ENCODE results near the gene CCDC102A.
A peak's percentile ranks its signal among the peaks of the same experiment; 100 is the strongest.
"Not testable (repeated sequence)": the region's sequence is repeated elsewhere in the genome, so short reads cannot be mapped to it uniquely, and the experiment has no call there.

CCDC102A gene

GRCh38 chr16:57564571-57565270 lies 28.4 kb upstream of the CCDC102A start:
- DNase-seq (ENCODE audit: low spot score), result no peak

- no peak for DNase-seq (ENCODE audit: low spot score)
Observed at GRCh38 chr16:57563761-57564160, 27.4 kb upstream of the CCDC102A start.

- no peak for DNase-seq (ENCODE audit: low spot score)
Observed at GRCh38 chr16:57563487-57563750, 27.0 kb upstream of the CCDC102A start.

GRCh38 chr16:57562669-57563486 lies 26.5 kb upstream of the CCDC102A start:
- no peak for DNase-seq (ENCODE audit: low spot score)

DNA sequence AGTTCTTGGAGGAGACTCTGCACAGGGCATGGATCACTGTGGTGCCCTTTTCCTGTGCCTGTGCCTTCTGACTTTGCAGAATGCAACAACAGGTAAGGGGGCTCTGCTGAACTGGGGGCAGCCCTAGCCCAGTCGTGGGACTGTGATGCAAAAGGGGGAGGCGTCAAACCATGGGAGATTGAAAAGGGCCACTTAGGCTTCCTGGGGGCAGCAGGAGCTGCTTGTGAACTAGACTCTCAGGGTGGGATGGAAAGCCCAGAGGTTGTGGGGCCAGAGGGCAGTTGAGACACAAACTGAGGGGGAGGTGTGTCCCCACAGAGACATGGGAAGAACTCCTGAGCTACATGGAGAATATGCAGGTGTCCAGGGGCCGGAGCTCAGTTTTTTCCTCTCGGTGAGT lies 25.7 kb upstream of the CCDC102A start:
- no peak for DNase-seq (ENCODE audit: low spot score)

GRCh38 chr16:57559072-57559790 lies 22.9 kb upstream of the CCDC102A start:
- no peak for DNase-seq (ENCODE audit: low spot score)

DNA sequence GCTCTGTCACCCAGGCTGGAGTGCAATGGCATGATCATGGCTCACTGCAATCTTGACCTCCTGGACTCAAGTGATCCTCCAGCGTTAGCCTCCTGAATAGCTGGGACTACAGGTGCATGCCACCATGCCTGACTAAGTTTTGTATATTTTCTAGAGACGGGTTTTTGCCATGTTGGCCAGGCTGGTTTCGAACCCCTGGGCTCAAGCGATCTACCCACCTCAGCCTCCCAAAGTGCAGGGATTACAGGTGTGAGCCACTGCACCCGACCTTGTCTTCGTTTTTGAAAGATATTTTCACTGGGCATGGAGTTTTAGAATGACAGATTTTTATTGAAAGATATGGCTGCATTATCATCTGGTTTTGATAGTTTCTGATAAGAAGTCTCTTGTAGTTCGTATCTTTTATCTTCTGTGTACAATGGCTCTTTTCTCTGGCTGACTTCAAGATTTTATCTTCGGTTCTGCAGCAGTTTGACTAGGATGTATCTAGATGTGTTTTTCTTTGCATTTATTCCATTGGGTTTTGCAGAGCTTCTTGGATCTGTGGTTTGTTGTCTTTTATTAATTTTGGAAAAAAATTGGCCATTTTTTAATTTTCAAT lies 20.7 kb upstream of the CCDC102A start:
- DNase-seq (ENCODE audit: low spot score), result no peak

GRCh38 chr16:57555831-57556230 lies 19.5 kb upstream of the CCDC102A start:
- DNase-seq (ENCODE audit: low spot score), result no peak

DNA sequence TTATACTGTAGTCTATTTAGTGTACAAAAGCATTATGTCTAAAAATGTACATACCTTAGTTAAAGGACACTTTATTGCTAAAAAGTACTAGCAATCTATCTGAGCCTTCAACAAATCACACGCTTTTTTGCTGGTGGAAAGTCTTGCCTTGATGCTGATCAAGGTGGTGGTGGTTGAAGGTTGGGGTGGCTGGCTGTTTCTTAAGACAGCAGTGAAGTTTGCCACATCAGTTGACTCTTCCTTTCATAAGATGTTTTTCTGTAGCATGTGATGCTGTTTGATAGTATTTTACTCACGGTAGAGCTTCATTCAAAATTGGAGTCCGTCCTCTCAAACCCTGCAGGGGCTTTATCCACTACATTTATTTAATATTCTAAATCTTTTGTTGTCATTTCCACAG lies 14.7 kb upstream of the CCDC102A start:
- DNase-seq (ENCODE audit: low spot score), result no peak

DNA sequence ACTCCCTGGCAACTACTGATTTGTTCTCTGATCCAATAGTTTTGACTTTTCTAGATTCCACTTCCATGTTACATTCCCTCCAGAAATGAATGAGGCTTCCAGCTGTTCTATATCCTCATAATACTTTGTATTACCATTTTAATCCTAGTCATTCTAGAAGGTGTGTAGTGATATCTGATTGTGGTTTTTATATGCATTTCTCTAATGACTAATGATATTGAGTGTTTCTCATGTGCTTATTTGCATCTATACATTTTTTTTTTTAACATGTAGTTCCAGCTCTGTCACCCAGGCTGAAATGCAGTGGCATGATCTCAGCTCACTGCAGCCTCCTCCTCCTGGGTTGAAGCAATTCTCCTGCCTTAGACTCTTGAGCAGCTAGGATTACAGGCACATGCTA lies 13.4 kb upstream of the CCDC102A start:
- DNase-seq (ENCODE audit: low spot score), result no peak

- no peak for DNase-seq (ENCODE audit: low spot score)
Observed at GRCh38 chr16:57548408-57548807, 12.0 kb upstream of the CCDC102A start.

DNA sequence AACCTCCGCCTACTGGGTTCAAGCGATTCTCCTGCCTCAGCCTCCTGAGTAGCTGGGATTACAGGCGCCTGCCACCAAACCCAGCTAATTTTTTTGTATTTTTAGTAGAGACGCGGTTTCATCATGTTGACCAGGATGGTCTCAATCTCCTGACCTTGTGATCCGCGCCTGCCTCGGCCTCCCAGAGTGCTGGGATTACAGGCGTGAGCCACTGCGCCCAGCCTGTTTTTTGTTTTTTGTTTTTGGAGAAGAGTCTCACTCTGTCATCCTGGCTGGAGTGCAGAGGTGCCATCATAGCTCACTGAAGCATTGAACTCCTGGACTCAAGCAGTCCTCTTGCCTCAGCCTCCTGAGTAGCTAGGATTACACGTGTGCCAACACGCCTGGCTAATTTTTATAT lies 11.2 kb upstream of the CCDC102A start:
- not testable (repeated sequence) for DNase-seq (ENCODE audit: low spot score)

DNA sequence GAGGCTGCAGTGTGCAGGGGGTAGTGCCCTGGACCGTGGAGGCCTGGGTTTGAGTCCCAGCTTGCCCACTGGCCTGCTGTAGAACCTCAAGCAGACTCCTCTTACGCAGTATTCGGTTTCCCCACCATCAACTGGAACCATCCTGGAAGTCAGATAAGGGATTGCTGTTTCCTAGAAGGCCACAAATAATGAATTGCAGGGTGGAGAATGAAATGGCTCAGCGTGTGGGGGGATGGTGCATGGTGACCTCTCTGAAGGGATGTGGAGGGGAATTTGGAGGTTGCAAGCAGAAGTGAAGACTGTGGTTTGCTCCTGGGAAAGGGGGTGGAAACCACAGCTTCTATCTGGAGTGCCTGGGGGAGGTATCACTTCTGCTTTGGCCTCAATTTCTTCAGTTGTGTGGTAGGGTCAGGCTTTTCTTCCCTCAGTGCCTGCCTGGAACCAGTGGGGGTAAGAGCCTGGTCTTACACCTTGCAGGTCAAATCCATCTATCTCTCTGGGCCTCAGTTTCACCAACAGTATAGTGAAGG lies 7.8 kb upstream of the CCDC102A start:
- DNase-seq (ENCODE audit: low spot score), result no peak

DNA sequence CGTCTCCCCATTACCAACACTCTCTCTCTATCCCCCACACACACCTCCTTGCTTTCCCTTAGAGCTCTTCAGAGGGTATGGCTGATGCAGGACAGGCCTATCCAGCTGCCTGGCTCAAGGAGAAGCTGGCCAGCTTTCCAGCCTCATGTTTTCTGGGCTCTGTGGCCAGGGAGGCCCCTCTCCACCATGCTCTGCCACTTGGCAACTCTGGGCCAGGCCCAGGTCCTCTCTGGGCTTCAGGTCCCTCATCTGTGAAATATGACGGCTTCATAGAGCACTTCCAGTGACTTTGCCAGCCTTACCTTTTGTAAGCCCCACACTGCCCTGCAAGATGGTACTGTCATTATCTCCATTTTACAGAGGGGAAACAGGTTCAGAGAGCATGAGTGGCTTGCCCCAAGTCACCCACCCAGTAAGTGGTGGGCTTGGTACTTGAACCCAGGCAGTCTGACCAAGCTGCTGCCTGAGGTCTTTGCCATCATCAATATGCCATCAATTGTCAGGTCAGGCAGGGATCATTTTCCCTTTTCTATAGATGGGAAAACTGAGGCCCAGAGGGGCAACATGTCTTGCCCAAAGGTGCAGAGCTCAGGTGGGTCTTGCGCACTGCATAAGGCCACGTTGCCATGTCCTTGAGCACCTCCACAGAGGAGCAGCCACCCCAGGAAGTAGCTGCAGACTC lies 5.5 kb upstream of the CCDC102A start:
- peak; percentile 4 for DNase-seq (ENCODE audit: low spot score)

- DNase-seq (ENCODE audit: low spot score), result peak; percentile 9
Observed at GRCh38 chr16:57540906-57541753, 4.8 kb upstream of the CCDC102A start.

GRCh38 chr16:57540387-57540786 lies 4.0 kb upstream of the CCDC102A start:
- peak; percentile 5 for DNase-seq (ENCODE audit: low spot score)

DNA sequence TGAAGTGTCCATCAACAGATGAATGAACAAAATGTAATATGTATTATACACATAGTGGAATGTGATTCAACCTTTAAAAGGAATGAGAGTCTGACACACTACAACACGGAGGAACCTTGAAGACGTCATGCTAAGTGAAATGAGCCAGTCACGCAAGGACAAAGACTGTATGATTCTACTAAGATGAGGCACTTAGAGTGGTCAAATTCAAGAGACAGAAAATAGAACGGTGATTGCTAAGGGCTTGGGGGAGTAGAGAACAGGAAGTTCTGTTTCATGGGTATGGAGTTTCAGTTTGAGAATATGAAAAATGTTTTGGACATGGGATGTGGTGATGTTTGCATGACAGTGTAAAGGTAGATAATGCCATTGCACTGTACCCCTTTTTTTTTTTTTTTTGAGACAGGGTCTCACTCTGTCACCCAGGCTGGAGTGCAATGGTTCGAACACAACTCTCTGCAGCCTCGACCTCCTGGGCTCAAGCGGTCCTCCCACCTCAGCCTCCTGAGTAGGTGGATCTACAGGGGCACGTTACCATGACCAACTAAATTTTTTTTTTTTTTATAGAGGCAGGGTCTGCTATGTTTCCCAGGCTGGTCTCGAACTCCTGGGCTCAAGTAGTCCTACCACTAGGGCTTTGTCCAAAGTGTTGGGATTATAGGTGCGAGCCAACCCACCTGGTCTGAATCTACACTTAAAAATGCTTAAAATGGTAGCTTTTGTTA lies 2.9 kb upstream of the CCDC102A start:
- no peak for DNase-seq (ENCODE audit: low spot score)

GRCh38 chr16:57538235-57538721 lies 1.9 kb upstream of the CCDC102A start:
- peak; percentile 1 for DNase-seq (ENCODE audit: low spot score)

- DNase-seq (ENCODE audit: low spot score), result peak; percentile 1
Observed at GRCh38 chr16:57537581-57538234, 1.3 kb upstream of the CCDC102A start.

DNA sequence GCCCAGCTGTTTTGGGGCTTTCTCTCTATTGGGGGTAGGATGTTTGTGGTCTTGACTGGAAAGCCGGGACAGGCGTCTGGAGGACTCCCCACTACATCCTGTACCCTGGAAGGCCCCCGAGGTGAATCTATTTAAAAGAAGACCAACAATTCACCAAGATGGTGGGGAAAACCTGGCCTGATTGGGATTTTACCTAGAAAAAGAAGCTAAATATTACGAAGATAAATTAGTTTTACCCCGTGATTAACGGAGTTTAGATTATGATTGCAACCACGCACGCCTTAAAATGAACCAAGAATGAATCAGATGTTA lies 779 bp upstream of the CCDC102A start:
- DNase-seq (ENCODE audit: low spot score), result peak; percentile 17
